CD4-positive, alpha-beta T cell treated with Interleukin-4 for 4 hours (primary cell): Measurements from ENCODE around the gene TPR.

Experiments used
- DNase-seq: peaks from one replicate; pipeline ENCODE4 v3.0.0-alpha.2; 2020

The TPR gene

DNA sequence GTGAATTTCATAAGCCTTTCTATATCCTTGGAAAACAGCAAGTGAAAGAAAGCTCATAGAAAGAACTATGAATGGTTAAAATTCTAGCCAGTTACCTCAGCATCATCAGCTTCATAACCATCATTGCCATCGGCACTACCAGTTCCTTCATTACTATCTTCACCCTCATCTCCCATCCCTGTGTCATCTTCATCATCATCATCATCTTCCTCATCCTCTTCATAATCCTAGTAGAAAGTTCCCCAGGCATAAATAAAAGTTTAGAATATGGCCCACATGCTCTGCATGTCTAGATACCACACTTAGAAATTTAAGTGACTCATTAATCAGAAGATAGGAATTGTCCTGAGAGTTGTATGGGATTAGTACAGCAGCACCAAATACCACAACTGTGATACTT is 49.0 kb downstream of the TPR start:
- no peak for DNase-seq

DNA sequence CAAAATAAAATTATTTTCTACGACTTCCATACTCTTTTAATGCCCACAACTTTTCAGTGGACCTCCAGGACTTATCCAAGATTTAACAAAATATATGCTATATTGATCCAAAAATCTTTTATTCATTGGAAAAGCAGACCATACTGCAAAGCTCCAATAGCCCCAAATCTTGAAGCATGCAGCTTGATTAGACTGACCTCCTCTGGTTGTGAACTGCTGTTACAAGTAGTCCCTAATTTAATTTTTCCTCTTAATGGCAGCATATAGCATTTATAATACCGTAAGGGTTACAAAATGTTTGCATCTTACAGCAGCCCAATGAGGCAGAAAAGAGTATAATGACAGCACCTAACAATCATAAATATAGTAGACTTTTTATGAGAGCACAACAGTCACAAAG is 49.8 kb downstream of the TPR start:
- no peak for DNase-seq

GRCh38 chr1:186323865-186324264 is 51.2 kb downstream of the TPR start:
- no peak for DNase-seq

- no peak for DNase-seq
Measured at GRCh38 chr1:186315570-186315969, 59.5 kb downstream of the TPR start.

DNA sequence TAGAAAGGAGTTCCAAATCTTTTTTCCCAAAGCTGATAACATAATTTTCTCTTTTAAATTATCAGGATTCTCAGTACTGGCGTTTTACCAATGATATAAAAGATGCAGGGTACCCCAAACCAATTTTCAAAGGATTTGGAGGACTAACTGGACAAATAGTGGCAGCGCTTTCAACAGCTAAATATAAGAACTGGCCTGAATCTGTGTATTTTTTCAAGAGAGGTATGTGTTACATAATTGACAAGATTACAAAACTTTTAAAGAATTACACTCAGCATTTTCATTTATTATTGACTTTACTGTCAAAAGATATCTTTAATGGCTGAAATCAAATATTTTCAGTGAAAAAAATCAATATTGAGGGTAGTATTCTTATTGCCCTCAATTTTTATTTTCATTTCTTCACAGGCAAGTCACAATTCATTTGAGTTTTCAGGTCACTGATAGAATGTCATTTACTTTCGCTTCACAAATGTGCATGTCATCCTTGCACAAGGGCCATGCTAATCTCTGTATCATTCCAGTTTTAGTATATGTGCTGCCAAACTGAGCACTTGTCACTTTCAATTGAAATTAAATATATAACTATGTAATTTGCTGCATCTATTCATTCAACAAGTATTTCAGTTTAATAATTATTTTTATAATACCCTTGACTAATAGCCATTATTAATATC is 63.5 kb downstream of the TPR start:
- no peak for DNase-seq

GRCh38 chr1:186310307-186310706 is 64.7 kb downstream of the TPR start:
- no peak for DNase-seq

- no peak for DNase-seq
Measured at GRCh38 chr1:186308264-186309060, 66.6 kb downstream of the TPR start.

GRCh38 chr1:186307445-186307844 is 67.6 kb downstream of the TPR start:
- DNase-seq = no peak

GRCh38 chr1:186306533-186306932 is 68.5 kb downstream of the TPR start:
- DNase-seq = no peak

DNA sequence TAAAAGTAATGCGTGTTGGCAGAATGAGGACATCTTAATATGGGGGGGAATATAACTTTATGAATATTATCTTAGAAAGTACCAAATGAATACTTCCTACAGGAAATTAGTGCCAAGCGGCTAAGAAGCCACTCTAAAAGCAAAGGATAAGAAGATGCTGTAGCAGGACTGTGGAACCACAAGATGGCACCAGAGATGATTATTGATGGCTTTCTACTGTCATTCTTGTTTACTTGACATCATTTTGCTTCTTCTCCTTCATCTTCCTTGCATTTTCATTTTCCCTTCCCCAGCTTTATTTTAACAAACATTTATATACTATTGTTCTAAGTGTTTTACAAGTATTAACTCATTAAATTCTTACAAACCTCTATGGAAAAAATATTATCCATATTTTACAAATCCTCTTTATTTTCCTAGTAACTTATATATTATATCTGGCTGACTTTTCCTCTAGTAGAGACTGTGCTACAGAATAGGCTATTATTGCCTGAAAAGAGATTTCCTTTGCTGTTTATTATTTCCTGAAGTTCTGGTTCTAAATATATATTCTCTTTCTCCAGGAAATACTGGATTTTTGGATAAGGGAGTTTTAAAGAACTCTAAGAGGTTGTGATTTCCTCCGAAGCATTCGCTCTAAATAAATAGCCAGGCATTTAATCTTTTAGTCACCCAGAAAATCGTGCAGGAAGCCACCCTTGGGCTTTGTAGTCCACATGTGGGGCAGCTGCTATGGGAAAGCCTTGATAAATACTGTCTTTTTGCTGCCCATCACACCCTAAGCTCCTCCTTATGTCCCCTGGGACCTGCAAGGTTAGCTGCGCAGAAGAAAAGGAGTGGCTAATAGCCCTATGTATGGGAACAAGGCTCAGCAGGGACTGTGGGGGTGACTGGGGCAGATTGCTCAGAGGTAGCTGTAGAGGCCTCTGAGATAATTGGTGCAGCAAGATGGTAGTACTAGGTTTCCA is 69.8 kb downstream of the TPR start:
- peak; percentile 34 for DNase-seq

- peak; percentile 32 for DNase-seq
Measured at GRCh38 chr1:186303911-186304310, 71.1 kb downstream of the TPR start.

- no peak for DNase-seq
Measured at GRCh38 chr1:186302381-186302920, 72.6 kb downstream of the TPR start.

DNA sequence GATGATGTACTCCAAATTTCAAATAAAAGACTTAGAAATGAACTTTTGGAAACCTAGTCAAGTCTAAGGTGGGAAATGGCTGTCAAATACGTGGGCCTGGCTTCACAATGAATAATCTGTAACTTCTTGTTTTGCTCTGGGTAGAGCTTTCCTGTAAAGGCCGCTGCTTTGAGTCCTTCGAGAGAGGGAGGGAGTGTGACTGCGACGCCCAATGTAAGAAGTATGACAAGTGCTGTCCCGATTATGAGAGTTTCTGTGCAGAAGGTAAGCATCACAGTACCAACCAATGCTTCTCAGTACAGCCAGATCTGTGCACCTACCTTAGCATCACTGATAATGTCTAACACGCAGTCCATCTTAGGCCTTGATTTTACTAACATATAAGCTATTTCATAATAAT is 73.6 kb downstream of the TPR start:
- DNase-seq = no peak

- DNase-seq = no peak
Measured at GRCh38 chr1:186300056-186300455, 75.0 kb downstream of the TPR start.

GRCh38 chr1:186299570-186299969 is 75.5 kb downstream of the TPR start:
- DNase-seq = no peak

DNA sequence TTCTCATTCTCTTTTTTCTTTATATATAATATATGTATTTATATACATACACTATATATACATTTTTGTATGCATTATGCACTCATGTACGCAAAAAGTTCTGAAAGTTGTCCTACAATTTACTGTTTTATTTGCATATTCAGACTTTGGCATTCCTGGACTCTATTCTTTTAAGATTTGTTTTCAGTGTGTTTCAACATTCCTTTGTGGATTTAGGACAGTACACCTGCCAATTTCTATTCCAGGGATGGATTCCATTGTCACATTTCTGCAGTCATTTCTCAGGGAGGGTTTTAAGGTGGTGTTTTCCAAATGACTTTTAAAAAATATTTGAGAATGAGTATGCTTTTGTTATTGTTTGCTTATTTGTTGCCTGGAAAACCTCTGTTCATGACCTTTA is 76.2 kb downstream of the TPR start:
- no peak for DNase-seq

DNA sequence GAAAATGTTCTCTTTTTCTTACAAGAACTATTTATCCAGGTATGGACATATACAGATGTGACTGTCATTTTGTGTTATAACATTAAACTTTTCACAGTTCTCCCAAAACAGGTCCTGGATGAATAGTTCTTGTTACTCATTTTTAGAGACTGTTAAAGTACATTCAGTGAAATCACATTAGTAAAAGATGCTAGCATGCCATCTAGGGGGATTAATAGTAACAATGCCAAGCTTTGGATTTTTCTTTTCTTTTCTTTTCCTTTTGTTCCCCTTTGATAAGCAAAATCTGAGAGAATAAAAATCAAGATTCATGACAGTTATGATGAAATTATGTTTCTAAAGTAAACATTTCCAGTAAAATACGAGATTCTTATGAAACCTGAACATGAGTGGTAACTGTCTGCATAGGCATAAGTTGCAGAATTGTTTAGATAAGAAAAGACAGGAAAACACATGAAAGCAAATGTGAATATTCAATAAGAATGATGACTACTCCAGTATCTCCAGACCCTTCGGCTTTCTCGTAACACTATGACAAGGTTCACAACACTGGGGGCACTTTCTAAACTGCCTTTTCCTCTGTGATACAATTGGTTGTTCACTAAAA is 77.5 kb downstream of the TPR start:
- DNase-seq = no peak

GRCh38 chr1:186295980-186296379 is 79.1 kb downstream of the TPR start, which contains the start of gene PRG4:
Gene PRG4, plus strand, starts transcription at chr1:186296279.
- DNase-seq = no peak

- DNase-seq = no peak
Measured at GRCh38 chr1:186292875-186293274, 82.2 kb downstream of the TPR start.

GRCh38 chr1:186291271-186291670 is 83.8 kb downstream of the TPR start:
- DNase-seq = no peak

DNA sequence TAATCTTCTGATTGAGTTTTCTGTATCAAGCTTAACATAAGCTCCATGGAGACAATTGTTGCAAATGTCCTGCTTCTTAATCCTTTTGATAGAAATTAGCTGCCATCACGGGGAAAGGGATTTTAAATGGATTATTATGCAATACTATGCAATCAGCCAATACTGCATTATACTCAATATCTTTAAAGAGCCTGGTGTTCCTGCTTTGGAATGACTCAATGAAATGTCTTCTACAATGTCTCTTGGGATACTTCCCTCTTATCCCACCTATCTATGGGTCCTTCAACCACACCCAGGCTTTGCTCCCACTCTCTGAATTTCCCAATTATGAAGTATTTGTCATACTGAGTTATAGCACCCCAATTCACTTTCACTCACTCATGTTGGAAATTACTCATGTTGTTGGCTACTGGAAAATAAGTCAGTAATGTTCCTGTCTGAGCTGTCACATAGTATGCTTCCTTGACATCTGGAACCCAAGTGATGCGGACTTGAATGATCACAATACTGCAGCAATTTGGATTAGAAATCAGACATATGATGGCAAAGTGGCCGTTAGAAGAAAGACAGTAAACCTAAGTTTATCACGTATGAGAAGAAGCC is 85.0 kb downstream of the TPR start:
- DNase-seq = no peak
